NCI-H2171 (cell line): ENCODE data around the gene DTD1.

Experiments
- DNase-seq: peaks from one replicate; lab custom pipeline; 2025; lab: John Stamatoyannopoulos, UW

The DTD1 gene

GRCh38 chr20:18615020-18615650, 27.3 kb downstream of the DTD1 start:
- no peak for DNase-seq

GRCh38 chr20:18621004-18621403, 33.1 kb downstream of the DTD1 start:
- DNase-seq = no peak

- no peak for DNase-seq
Observed at GRCh38 chr20:18623156-18623910, 35.5 kb downstream of the DTD1 start.

- no peak for DNase-seq
Observed at GRCh38 chr20:18624948-18625347, 37.1 kb downstream of the DTD1 start.

- no peak for DNase-seq
Observed at GRCh38 chr20:18625907-18626655, 38.2 kb downstream of the DTD1 start.

GRCh38 chr20:18628330-18628920, 40.6 kb downstream of the DTD1 start:
- peak; percentile 50 for DNase-seq

GRCh38 chr20:18632196-18632789, 44.4 kb downstream of the DTD1 start:
- DNase-seq = peak; percentile 74

- DNase-seq = no peak
Observed at GRCh38 chr20:18633411-18633810, 45.6 kb downstream of the DTD1 start.

GRCh38 chr20:18634501-18634900, 46.6 kb downstream of the DTD1 start:
- no peak for DNase-seq

- no peak for DNase-seq
Observed at GRCh38 chr20:18635380-18635779, 47.5 kb downstream of the DTD1 start.

- no peak for DNase-seq
Observed at GRCh38 chr20:18637224-18637623, 49.4 kb downstream of the DTD1 start.

- DNase-seq = no peak
Observed at GRCh38 chr20:18638768-18639167, 50.9 kb downstream of the DTD1 start.

GRCh38 chr20:18639501-18639979, 51.7 kb downstream of the DTD1 start:
- no peak for DNase-seq

- DNase-seq = no peak
Observed at GRCh38 chr20:18645196-18645745, 57.4 kb downstream of the DTD1 start.

- DNase-seq = no peak
Observed at GRCh38 chr20:18645851-18646250, 58.0 kb downstream of the DTD1 start.

- DNase-seq = no peak
Observed at GRCh38 chr20:18647777-18648176, 59.9 kb downstream of the DTD1 start.

- DNase-seq = no peak
Observed at GRCh38 chr20:18650224-18650623, 62.4 kb downstream of the DTD1 start.

- DNase-seq = no peak
Observed at GRCh38 chr20:18653736-18654447, 66.0 kb downstream of the DTD1 start.

GRCh38 chr20:18654448-18654773, 66.6 kb downstream of the DTD1 start:
- no peak for DNase-seq

- no peak for DNase-seq
Observed at GRCh38 chr20:18657575-18657974, 69.7 kb downstream of the DTD1 start.
